GM23248 (cell line): Measurements from ENCODE around the gene DGKI.

Experiments used
- EZH2 ChIP-seq: fragments of 200-600 bp; sonication (generic); IDR thresholded peaks from 2 replicates; pipeline ENCODE4 v1.6.1; 2018; ENCODE audit warnings: antibody characterized with exemption, mild to moderate bottlenecking; ENCODE audit not compliant: insufficient read depth, poor library complexity, severe bottlenecking
- EZH2phosphoT487 ChIP-seq: fragments of 200-600 bp; sonication (generic); IDR thresholded peaks from 2 replicates; pipeline ENCODE4 v1.6.1; 2018; ENCODE audit warnings: antibody characterized with exemption, moderate library complexity, mild to moderate bottlenecking, low read depth; ENCODE audit not compliant: insufficient read depth

GRCh38 chr7:137682596-137682995 lies 164.2 kb downstream of the DGKI start:
- TF ChIP-seq EZH2 (no peak), EZH2phosphoT487 (no peak)
